PC-9 (cell line): ENCODE measurements around the gene OSBPL7.

ENCODE experiments used
- EZH2 ChIP-seq: fragments of 200-600 bp; sonication (generic); IDR thresholded peaks from 2 replicates; pipeline ENCODE4 v1.8.0; 2017; ENCODE audit warnings: antibody characterized with exemption, low read depth
- TF ChIP-seq, protein P1 (sequence below): fragments of 200-600 bp; sonication (generic); conservative IDR thresholded peaks from 2 replicates; pipeline ENCODE4 v1.6.1; 2017; ENCODE audit warnings: mixed run types, antibody characterized with exemption, mild to moderate bottlenecking, moderate library complexity

DNA sequence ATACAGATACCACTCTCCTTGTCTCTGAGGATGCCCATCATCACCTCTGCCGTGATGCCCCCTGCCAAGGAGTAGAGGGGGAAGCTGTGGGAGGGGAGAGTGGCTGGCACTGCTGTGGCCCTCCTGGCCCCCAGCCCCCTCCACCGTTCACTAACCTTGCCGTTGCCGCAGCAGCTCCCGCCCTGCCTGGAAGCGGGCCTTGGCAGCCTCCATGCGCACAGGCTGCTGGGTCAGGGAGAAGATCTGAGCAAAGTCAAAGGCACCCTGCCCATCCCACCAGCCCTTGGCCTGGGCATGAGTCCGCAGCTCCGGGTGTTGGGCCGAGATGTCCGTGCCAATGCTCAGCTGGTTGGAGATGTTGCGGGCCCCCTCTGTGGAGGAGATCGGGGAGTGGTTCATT, 17.0 kb upstream of the OSBPL7 start:
- TF ChIP-seq, protein P1, sequence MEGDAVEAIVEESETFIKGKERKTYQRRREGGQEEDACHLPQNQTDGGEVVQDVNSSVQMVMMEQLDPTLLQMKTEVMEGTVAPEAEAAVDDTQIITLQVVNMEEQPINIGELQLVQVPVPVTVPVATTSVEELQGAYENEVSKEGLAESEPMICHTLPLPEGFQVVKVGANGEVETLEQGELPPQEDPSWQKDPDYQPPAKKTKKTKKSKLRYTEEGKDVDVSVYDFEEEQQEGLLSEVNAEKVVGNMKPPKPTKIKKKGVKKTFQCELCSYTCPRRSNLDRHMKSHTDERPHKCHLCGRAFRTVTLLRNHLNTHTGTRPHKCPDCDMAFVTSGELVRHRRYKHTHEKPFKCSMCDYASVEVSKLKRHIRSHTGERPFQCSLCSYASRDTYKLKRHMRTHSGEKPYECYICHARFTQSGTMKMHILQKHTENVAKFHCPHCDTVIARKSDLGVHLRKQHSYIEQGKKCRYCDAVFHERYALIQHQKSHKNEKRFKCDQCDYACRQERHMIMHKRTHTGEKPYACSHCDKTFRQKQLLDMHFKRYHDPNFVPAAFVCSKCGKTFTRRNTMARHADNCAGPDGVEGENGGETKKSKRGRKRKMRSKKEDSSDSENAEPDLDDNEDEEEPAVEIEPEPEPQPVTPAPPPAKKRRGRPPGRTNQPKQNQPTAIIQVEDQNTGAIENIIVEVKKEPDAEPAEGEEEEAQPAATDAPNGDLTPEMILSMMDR: no peak
- no peak for TF ChIP-seq EZH2
